Measurements from ENCODE around the gene TTC7B. TPM values are rescaled to one million over a fixed set of nuclear protein-coding genes. Genes with fewer than 3 reads are reported as not detected.

Gene TTC7B
- total RNA-seq, 1 experiment from 2014 or later, result 40.9 TPM

DNA sequence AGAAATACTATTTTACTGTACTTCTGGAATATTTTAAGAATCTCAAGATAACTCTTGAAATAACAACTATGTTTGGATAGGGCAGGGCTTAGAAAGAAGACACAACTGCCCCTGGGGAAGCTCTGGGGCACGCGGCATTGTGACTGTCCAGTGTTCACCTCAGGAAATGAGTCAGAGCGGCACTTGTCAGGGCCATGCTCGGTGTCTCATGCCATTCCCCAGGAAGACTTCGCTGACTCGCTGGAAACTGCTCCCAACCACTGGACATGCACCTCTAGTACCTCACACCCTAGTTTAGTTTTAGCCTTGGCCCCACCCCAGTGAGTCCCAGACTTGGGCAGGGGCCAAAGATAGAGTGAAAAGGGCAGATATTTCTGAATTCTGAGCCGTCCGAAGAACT is 192.0 kb downstream of the TTC7B start:
- BruUV-seq (replicated peaks), result no TSS peak
- intact Hi-C loops (cut with micrococcal nuclease; ENCODE audit: unreplicated experiment), result no loop called here
- H3K27me3 ChIP-seq (ENCODE audit: control insufficient read depth, insufficient read depth, low read length), result no peaks in the 10 kb centered on the region
- no peaks in the 10 kb centered on the region for H3K36me3 ChIP-seq (ENCODE audit: control insufficient read depth, insufficient read depth, low read length)
- CTCF ChIA-PET, result no interaction called here
- no peak for DNase-seq (ENCODE audit: low read depth, low spot score)
- peak; percentile 63; the same call in 1 of the 2 replicates for ATAC-seq
- TF ChIP-seq, protein P1, sequence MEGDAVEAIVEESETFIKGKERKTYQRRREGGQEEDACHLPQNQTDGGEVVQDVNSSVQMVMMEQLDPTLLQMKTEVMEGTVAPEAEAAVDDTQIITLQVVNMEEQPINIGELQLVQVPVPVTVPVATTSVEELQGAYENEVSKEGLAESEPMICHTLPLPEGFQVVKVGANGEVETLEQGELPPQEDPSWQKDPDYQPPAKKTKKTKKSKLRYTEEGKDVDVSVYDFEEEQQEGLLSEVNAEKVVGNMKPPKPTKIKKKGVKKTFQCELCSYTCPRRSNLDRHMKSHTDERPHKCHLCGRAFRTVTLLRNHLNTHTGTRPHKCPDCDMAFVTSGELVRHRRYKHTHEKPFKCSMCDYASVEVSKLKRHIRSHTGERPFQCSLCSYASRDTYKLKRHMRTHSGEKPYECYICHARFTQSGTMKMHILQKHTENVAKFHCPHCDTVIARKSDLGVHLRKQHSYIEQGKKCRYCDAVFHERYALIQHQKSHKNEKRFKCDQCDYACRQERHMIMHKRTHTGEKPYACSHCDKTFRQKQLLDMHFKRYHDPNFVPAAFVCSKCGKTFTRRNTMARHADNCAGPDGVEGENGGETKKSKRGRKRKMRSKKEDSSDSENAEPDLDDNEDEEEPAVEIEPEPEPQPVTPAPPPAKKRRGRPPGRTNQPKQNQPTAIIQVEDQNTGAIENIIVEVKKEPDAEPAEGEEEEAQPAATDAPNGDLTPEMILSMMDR (IDR thresholded peaks at IDR 0.05), result no peak
- TF ChIP-seq, protein P2, sequence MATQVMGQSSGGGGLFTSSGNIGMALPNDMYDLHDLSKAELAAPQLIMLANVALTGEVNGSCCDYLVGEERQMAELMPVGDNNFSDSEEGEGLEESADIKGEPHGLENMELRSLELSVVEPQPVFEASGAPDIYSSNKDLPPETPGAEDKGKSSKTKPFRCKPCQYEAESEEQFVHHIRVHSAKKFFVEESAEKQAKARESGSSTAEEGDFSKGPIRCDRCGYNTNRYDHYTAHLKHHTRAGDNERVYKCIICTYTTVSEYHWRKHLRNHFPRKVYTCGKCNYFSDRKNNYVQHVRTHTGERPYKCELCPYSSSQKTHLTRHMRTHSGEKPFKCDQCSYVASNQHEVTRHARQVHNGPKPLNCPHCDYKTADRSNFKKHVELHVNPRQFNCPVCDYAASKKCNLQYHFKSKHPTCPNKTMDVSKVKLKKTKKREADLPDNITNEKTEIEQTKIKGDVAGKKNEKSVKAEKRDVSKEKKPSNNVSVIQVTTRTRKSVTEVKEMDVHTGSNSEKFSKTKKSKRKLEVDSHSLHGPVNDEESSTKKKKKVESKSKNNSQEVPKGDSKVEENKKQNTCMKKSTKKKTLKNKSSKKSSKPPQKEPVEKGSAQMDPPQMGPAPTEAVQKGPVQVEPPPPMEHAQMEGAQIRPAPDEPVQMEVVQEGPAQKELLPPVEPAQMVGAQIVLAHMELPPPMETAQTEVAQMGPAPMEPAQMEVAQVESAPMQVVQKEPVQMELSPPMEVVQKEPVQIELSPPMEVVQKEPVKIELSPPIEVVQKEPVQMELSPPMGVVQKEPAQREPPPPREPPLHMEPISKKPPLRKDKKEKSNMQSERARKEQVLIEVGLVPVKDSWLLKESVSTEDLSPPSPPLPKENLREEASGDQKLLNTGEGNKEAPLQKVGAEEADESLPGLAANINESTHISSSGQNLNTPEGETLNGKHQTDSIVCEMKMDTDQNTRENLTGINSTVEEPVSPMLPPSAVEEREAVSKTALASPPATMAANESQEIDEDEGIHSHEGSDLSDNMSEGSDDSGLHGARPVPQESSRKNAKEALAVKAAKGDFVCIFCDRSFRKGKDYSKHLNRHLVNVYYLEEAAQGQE (IDR thresholded peaks at IDR 0.05; ENCODE audit: insufficient read depth in 1 of 2, low read depth in 2 of 2, low read length in 1 of 2), result no peak
- TF ChIP-seq POLR2AphosphoS5 (IDR thresholded peaks at IDR 0.05; ENCODE audit: low read depth, low read length) (no peak), SIN3A (IDR thresholded peaks at IDR 0.05; ENCODE audit: borderline replicate concordance, insufficient read depth, low read depth, low read length) (no peak)
- in situ Hi-C loops (cut with HindIII; ENCODE audit: low pct_unique_long_range_greater_than_20kb, low sequenced_read_pairs), result no loop called here
- H3K4me1 ChIP-seq (ENCODE audit: control insufficient read depth, insufficient read depth, low read length), result no peaks in the 10 kb centered on the region
- H3K9me3 ChIP-seq (ENCODE audit: control insufficient read depth, insufficient read depth, low read depth, low read length), result no peaks in the 10 kb centered on the region
- H3K27ac ChIP-seq (ENCODE audit: low read length), result no peak overlapping the region
- POLR2A ChIA-PET, result no interaction called here
- H3K4me3 ChIP-seq (ENCODE audit: low read depth in 2 of 2, low read length in 2 of 2), result no peak overlapping the region

DNA sequence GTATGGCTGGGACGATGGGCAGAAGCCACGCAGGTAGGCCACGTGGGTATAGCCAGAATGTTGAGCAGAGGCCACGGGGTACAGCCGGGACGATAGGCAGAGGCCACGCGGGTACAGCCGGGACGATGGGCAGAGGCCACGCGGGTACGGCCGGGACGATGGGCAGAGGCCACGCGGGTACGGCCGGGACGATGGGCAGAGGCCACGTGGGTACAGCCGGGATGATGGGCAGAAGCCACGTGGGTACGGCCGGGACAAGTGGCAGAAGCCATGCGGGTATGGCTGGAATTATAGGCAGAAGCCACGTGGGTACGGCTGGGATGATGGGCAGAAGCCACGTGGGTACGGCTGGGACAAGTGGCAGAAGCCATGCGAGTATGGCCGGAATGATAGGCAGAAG is 195.0 kb downstream of the TTC7B start:
- ChIA-PET POLR2A (no interaction called here), CTCF (no interaction called here)
- ATAC-seq (no peak), DNase-seq (ENCODE audit: low read depth, low spot score) (no peak)
- Histone ChIP-seq H3K4me1 (ENCODE audit: control insufficient read depth, insufficient read depth, low read length) (no peaks in the 10 kb centered on the region), H3K27ac (ENCODE audit: low read length) (no peak overlapping the region), H3K4me3 (ENCODE audit: low read depth in 2 of 2, low read length in 2 of 2) (no peak overlapping the region), H3K36me3 (ENCODE audit: control insufficient read depth, insufficient read depth, low read length) (no peaks in the 10 kb centered on the region), H3K9me3 (ENCODE audit: control insufficient read depth, insufficient read depth, low read depth, low read length) (no peaks in the 10 kb centered on the region), H3K27me3 (ENCODE audit: control insufficient read depth, insufficient read depth, low read length) (no peaks in the 10 kb centered on the region)
- intact Hi-C loops (cut with micrococcal nuclease; ENCODE audit: unreplicated experiment), result no loop called here
- in situ Hi-C loops (cut with HindIII; ENCODE audit: low pct_unique_long_range_greater_than_20kb, low sequenced_read_pairs), result no loop called here
- BruUV-seq (replicated peaks), result no TSS peak
- TF ChIP-seq TCF7L2 (IDR thresholded peaks at IDR 0.05; ENCODE audit: low read depth, low read length) (no peak), SIN3A (IDR thresholded peaks at IDR 0.05; ENCODE audit: borderline replicate concordance, insufficient read depth, low read depth, low read length) (no peak), POLR2AphosphoS5 (IDR thresholded peaks at IDR 0.05; ENCODE audit: low read depth, low read length) (no peak)
- TF ChIP-seq, protein P1 (IDR thresholded peaks at IDR 0.05), result no peak
- TF ChIP-seq, protein P2 (IDR thresholded peaks at IDR 0.05; ENCODE audit: insufficient read depth in 1 of 2, low read depth in 2 of 2, low read length in 1 of 2), result no peak
